HG02623 (cell line): ENCODE results near the gene RGPD3.

Experiments
- ATAC-seq: cut with Tn5 transposase; IDR thresholded peaks from one replicate; pipeline ENCODE4 v1.9.1; 2021; ENCODE audit warnings: moderate library complexity; ENCODE audit not compliant: unreplicated experiment

Gene RGPD3

GRCh38 chr2:106343274-106343673, 124.9 kb downstream of the RGPD3 start:
- no peak for ATAC-seq

- ATAC-seq, result no peak
Observed at GRCh38 chr2:106342831-106343251, 125.4 kb downstream of the RGPD3 start.

GRCh38 chr2:106341666-106342065, 126.5 kb downstream of the RGPD3 start:
- ATAC-seq, result no peak
